Neural cell (in vitro differentiated cells): ENCODE results near the gene SMOC1. TPM values are rescaled to one million over a fixed set of nuclear protein-coding genes. Genes with fewer than 3 reads are reported as not detected.

Experiments used
- H2AFZ ChIP-seq: fragments of 200-600, 300-800 bp; sonication (generic), shearing (Covaris generic); 2 replicates; pipeline ENCODE4 v1.6.0; 2014; ENCODE audit warnings: low read depth, mild to moderate bottlenecking, antibody characterized with exemption, low read length, moderate library complexity
- H3F3A ChIP-seq: fragments of 200-600 bp; shearing (Covaris generic); 2 replicates; pipeline ENCODE4 v1.6.1; 2016; ENCODE audit warnings: mild to moderate bottlenecking, moderate library complexity, mixed read lengths, antibody characterized with exemption, low read length; ENCODE audit not compliant: insufficient read depth, poor library complexity, severe bottlenecking
- H3K27ac ChIP-seq: fragments of 200-600, 300-800 bp; sonication (generic), shearing (Covaris generic); 2 replicates; pipeline ENCODE4 v1.5.1; 2014; ENCODE audit warnings: mild to moderate bottlenecking, low read length, moderate library complexity
- H3K27me3 ChIP-seq: fragments of 300-800, 200-600 bp; sonication (generic), shearing (Covaris generic); 2 replicates; pipeline ENCODE4 v1.6.0; 2014; ENCODE audit warnings: mild to moderate bottlenecking, low read depth, low read length, moderate library complexity; ENCODE audit not compliant: insufficient read depth
- H3K36me3 ChIP-seq: fragments of 300-800, 200-600 bp; sonication (generic), shearing (Covaris generic); 2 replicates; pipeline ENCODE4 v1.5.1; 2014; ENCODE audit warnings: mild to moderate bottlenecking, antibody characterized with exemption, low read length, moderate library complexity; ENCODE audit not compliant: insufficient read depth
- H3K4me2 ChIP-seq: fragments of 300-800, 200-600 bp; sonication (generic), shearing (Covaris generic); 2 replicates; pipeline ENCODE4 v1.6.0; 2014; ENCODE audit warnings: mild to moderate bottlenecking, low read length
- H3K4me3 ChIP-seq: fragments of 300-800, 200-600 bp; sonication (generic), shearing (Covaris generic); 2 replicates; pipeline ENCODE4 v1.5.1; 2014; ENCODE audit warnings: mild to moderate bottlenecking, low read length, moderate library complexity
- H3K79me2 ChIP-seq: fragments of 200-600 bp; shearing (Covaris generic); replicated peaks from 2 replicates; pipeline ENCODE4 v1.6.0; 2014; ENCODE audit warnings: mild to moderate bottlenecking, low read length, moderate library complexity; ENCODE audit not compliant: insufficient read depth
- H3K9ac ChIP-seq: fragments of 300-800, 200-600 bp; sonication (generic), shearing (Covaris generic); 2 replicates; pipeline ENCODE4 v1.6.1; 2016; ENCODE audit warnings: mild to moderate bottlenecking, low read length, mixed read lengths
- H3K9me2 ChIP-seq: fragments of 200-600 bp; shearing (Covaris generic); 2 replicates; pipeline ENCODE4 v1.6.1; 2016; ENCODE audit warnings: mild to moderate bottlenecking, low read length, mixed read lengths; ENCODE audit not compliant: insufficient read depth
- H3K9me3 ChIP-seq: fragments of 200-600, 300-800 bp; sonication (generic), shearing (Covaris generic); 2 replicates; pipeline ENCODE4 v1.6.1; 2016; ENCODE audit warnings: mild to moderate bottlenecking, mixed run types, low read length, moderate library complexity, mixed read lengths
- H4K20me1 ChIP-seq: fragments of 200-600 bp; shearing (Covaris generic); 2 replicates; pipeline ENCODE4 v1.6.1; 2016; ENCODE audit warnings: mild to moderate bottlenecking, mixed run types; ENCODE audit not compliant: insufficient read depth
- EP300 ChIP-seq: fragments of 450-650 bp; conservative IDR thresholded peaks from 2 replicates; pipeline ENCODE4 v1.6.1; 2014; ENCODE audit warnings: antibody characterized with exemption, mild to moderate bottlenecking, moderate library complexity; ENCODE audit not compliant: poor library complexity, severe bottlenecking
- EZH2 ChIP-seq: fragments of 200-600, 300-800 bp; shearing (Covaris generic), sonication (generic); IDR thresholded peaks from 2 replicates; pipeline ENCODE4 v1.6.1; 2014; ENCODE audit warnings: antibody characterized with exemption, low read length, borderline replicate concordance, mild to moderate bottlenecking; ENCODE audit not compliant: insufficient read depth, poor library complexity, severe bottlenecking
- MXI1 ChIP-seq: fragments of 450-650 bp; conservative IDR thresholded peaks from 2 replicates; pipeline ENCODE4 v1.6.1; 2014; ENCODE audit warnings: antibody characterized with exemption, mild to moderate bottlenecking; ENCODE audit not compliant: poor library complexity, severe bottlenecking
- POLR2AphosphoS5 ChIP-seq: IDR thresholded peaks from 2 replicates; pipeline ENCODE4 v1.6.1; 2012
- RAD21 ChIP-seq: fragments of 450-650 bp; conservative IDR thresholded peaks from 2 replicates; pipeline ENCODE4 v1.6.1; 2014; ENCODE audit warnings: antibody characterized with exemption, mild to moderate bottlenecking, moderate library complexity
- SMC3 ChIP-seq: fragments of 450-650 bp; conservative IDR thresholded peaks from 2 replicates; pipeline ENCODE4 v1.6.1; 2014; ENCODE audit warnings: antibody characterized with exemption, mild to moderate bottlenecking, moderate library complexity; ENCODE audit not compliant: poor library complexity
- TAF1 ChIP-seq: IDR thresholded peaks from 2 replicates; pipeline ENCODE4 v1.6.1; 2012; ENCODE audit warnings: low read depth
- polyA plus RNA-seq: library from polyadenylated mRNA; depleted of rRNA; stranded (reverse); fragments of >200 nt; gene quantifications from 2 replicates; pipeline ENCODE4 v1.2.3, GENCODE V29; 2014
- TF ChIP-seq, protein P1 (sequence below): fragments of 450-650 bp; IDR thresholded peaks from 2 replicates; pipeline ENCODE4 v1.5.1; 2014; ENCODE audit warnings: antibody characterized with exemption, mild to moderate bottlenecking, moderate library complexity; ENCODE audit not compliant: poor library complexity, severe bottlenecking
- TF ChIP-seq, protein P2 (sequence below): IDR thresholded peaks from 2 replicates; pipeline ENCODE4 v1.6.1; 2012; ENCODE audit warnings: borderline replicate concordance

SMOC1 gene
- polyA plus RNA-seq, 1 donor from 2014 or later = 8.7 TPM

DNA sequence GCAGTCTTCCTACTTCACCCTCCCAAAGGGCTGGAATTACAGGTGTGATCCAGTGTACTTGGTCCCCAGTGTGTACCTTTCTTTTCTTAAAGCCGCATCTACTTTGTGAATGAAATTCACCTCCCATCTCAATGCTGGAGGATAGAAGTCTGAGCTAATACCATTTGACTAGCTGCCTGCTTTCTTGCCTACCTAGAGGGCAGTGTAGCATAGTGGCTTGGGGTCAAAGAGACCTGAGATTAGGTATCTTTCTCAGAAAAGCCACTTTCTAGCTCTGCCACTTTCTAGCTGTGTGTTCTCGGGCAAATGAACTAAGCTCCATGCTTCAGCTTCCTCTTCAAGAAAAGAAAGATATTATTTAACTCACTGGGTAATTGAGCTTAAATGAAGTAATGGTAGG is 16.9 kb downstream of the SMOC1 start:
- no peak overlapping the region for H3K9ac ChIP-seq
- H3K9me2 ChIP-seq = no peaks in the 10 kb centered on the region
- no peaks in the 10 kb centered on the region for H4K20me1 ChIP-seq
- no peaks in the 10 kb centered on the region for H3K36me3 ChIP-seq
- H3K4me2 ChIP-seq = no peak overlapping the region
- no peak overlapping the region for H3K27ac ChIP-seq
- peaks cover 4% of the 10 kb centered on the region for H3K9me3 ChIP-seq
- H3K4me3 ChIP-seq = no peak overlapping the region
- TF ChIP-seq TAF1 = no peak
- no peak for TF ChIP-seq POLR2AphosphoS5
- TF ChIP-seq RAD21 = no peak
- no peak for TF ChIP-seq EP300
- TF ChIP-seq, protein P1, sequence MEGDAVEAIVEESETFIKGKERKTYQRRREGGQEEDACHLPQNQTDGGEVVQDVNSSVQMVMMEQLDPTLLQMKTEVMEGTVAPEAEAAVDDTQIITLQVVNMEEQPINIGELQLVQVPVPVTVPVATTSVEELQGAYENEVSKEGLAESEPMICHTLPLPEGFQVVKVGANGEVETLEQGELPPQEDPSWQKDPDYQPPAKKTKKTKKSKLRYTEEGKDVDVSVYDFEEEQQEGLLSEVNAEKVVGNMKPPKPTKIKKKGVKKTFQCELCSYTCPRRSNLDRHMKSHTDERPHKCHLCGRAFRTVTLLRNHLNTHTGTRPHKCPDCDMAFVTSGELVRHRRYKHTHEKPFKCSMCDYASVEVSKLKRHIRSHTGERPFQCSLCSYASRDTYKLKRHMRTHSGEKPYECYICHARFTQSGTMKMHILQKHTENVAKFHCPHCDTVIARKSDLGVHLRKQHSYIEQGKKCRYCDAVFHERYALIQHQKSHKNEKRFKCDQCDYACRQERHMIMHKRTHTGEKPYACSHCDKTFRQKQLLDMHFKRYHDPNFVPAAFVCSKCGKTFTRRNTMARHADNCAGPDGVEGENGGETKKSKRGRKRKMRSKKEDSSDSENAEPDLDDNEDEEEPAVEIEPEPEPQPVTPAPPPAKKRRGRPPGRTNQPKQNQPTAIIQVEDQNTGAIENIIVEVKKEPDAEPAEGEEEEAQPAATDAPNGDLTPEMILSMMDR = no peak
- H3K27me3 ChIP-seq = no peaks in the 10 kb centered on the region
- no peak overlapping the region for H2AFZ ChIP-seq
- H3F3A ChIP-seq = no peaks in the 10 kb centered on the region
- peaks cover 84% of the 10 kb centered on the region for H3K79me2 ChIP-seq

DNA sequence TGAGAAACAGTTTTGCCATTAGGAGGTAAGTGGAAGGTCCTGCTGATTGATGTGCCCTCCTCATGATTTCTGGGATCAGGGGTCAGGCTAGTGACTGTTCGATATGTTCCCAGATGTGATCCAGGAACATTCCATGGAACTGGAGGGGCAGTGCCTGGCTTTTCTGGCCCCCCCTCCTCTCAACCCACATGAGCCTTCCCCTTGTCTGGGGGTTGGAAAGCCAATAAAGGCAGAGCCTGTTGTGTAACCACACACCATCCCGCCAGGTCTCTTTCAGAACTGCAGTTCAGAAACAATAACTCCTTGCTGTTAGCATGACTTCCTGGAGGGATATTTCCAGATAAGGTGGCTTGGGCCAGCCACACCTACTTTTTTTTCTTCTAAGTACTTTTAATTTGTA is 17.8 kb downstream of the SMOC1 start:
- no peaks in the 10 kb centered on the region for H3K27me3 ChIP-seq
- no peak overlapping the region for H2AFZ ChIP-seq
- peaks cover 4% of the 10 kb centered on the region for H3K9me3 ChIP-seq
- H3K79me2 ChIP-seq = peaks cover 84% of the 10 kb centered on the region
- no peak overlapping the region for H3K27ac ChIP-seq
- no peaks in the 10 kb centered on the region for H4K20me1 ChIP-seq
- no peaks in the 10 kb centered on the region for H3K9me2 ChIP-seq
- TF ChIP-seq, protein P2, sequence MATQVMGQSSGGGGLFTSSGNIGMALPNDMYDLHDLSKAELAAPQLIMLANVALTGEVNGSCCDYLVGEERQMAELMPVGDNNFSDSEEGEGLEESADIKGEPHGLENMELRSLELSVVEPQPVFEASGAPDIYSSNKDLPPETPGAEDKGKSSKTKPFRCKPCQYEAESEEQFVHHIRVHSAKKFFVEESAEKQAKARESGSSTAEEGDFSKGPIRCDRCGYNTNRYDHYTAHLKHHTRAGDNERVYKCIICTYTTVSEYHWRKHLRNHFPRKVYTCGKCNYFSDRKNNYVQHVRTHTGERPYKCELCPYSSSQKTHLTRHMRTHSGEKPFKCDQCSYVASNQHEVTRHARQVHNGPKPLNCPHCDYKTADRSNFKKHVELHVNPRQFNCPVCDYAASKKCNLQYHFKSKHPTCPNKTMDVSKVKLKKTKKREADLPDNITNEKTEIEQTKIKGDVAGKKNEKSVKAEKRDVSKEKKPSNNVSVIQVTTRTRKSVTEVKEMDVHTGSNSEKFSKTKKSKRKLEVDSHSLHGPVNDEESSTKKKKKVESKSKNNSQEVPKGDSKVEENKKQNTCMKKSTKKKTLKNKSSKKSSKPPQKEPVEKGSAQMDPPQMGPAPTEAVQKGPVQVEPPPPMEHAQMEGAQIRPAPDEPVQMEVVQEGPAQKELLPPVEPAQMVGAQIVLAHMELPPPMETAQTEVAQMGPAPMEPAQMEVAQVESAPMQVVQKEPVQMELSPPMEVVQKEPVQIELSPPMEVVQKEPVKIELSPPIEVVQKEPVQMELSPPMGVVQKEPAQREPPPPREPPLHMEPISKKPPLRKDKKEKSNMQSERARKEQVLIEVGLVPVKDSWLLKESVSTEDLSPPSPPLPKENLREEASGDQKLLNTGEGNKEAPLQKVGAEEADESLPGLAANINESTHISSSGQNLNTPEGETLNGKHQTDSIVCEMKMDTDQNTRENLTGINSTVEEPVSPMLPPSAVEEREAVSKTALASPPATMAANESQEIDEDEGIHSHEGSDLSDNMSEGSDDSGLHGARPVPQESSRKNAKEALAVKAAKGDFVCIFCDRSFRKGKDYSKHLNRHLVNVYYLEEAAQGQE = no peak
- no peak overlapping the region for H3K4me2 ChIP-seq
- no peaks in the 10 kb centered on the region for H3K36me3 ChIP-seq
- no peak overlapping the region for H3K4me3 ChIP-seq
- no peak overlapping the region for H3K9ac ChIP-seq
- H3F3A ChIP-seq = no peaks in the 10 kb centered on the region

DNA sequence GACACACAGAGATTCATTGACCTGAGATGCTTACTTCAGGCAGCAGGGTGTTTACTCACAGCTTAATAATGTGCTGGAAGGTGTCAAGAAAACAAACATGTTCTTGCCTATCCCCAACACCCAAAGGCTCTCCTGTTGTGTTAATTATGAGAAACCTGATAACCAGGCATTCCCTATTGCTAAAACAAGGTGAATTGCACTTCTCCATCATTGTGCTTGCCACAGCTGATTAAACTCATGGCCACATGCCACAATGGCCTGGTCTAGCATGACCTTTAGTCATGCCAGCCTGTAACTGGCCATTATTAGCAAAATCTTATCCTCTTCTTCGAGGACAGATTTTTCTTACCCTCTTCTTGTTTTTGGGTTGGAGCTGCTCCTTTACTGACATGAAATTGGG is 21.4 kb downstream of the SMOC1 start:
- Histone ChIP-seq H3K9me2 (no peaks in the 10 kb centered on the region), H3K9me3 (peaks cover 4% of the 10 kb centered on the region), H3K79me2 (peaks cover 60% of the 10 kb centered on the region), H3K27me3 (no peaks in the 10 kb centered on the region), H3K36me3 (no peaks in the 10 kb centered on the region), H3K27ac (no peak overlapping the region), H2AFZ (no peak overlapping the region), H4K20me1 (no peaks in the 10 kb centered on the region), H3K4me2 (no peak overlapping the region), H3K4me3 (no peak overlapping the region), H3K9ac (no peak overlapping the region), H3F3A (no peaks in the 10 kb centered on the region)
- TF ChIP-seq TAF1 = no peak
- no peak for TF ChIP-seq SMC3
- TF ChIP-seq, protein P2 = no peak
- TF ChIP-seq, protein P1 = no peak
- no peak for TF ChIP-seq EZH2
- no peak for TF ChIP-seq EP300
- no peak for TF ChIP-seq MXI1
- TF ChIP-seq POLR2AphosphoS5 = no peak
- TF ChIP-seq RAD21 = no peak
